Body of pancreas (tissue), 4 donors: Measurements from ENCODE around the gene PPIB. TPM values are rescaled to one million over a fixed set of nuclear protein-coding genes. Genes with fewer than 3 reads are reported as not detected.
"Not testable (repeated sequence)": the region's sequence is repeated elsewhere in the genome, so short reads cannot be mapped to it uniquely, and the experiment has no call there.

Experiments used
- ATAC-seq: fragments of 150-250 bp; one replicate; pipeline ENCODE4 v1.9.1; 2016
- DNase-seq, 4 donors: peaks; one replicate each; pipeline ENCODE4 v3.0.0-alpha.2; 2019
- H3K27ac ChIP-seq, 4 donors: fragments of 200-600 bp; sonication (generic); 1 replicate in 3 of 4; 2 replicates in 1 of 4; pipeline versions ENCODE4 v1.5.1 to v1.6.1; 2016 to 2019; ENCODE audit warnings: mild to moderate bottlenecking in 1 of 4, mixed read lengths in 1 of 4, moderate library complexity in 1 of 4
- H3K27me3 ChIP-seq, 2 donors: fragments of 200-600 bp; sonication (generic); one replicate each; pipeline ENCODE4 v1.6.0; 2016; ENCODE audit warnings: mild to moderate bottlenecking in 1 of 2
- H3K36me3 ChIP-seq, 2 donors: fragments of 200-600 bp; sonication (generic); replicated peaks in 1 of 2; 2 replicates each; pipeline ENCODE4 v1.5.1; 2016; ENCODE audit warnings: low read depth in 2 of 2; ENCODE audit not compliant: insufficient read depth in 1 of 2
- H3K4me1 ChIP-seq: fragments of 200-600 bp; sonication (generic); one replicate; pipeline ENCODE4 v1.6.0; 2016
- H3K4me3 ChIP-seq, 2 donors: fragments of 200-600 bp; sonication (generic); 1 replicate in 1 of 2; 2 replicates in 1 of 2; pipeline ENCODE4 v1.5.1; 2016 to 2019
- H3K9me3 ChIP-seq, 3 donors: fragments of 200-600 bp; sonication (generic); 1 replicate in 2 of 3; 2 replicates in 1 of 3; pipeline ENCODE4 v1.5.1; 2016
- CTCF ChIP-seq, 7 experiments: fragments of 450-650 bp in 4 of 7; fragments of 200-600 bp in 3 of 7; sonication (generic) in 3 of 7; IDR thresholded peaks; one replicate each; pipeline ENCODE4 v1.5.1; 2016 to 2019; ENCODE audit warnings: antibody characterized with exemption in 7 of 7
- POLR2A ChIP-seq, 3 donors: fragments of 450-650 bp; IDR thresholded peaks; one replicate each; pipeline ENCODE4 v1.6.1; 2016; ENCODE audit warnings: antibody characterized with exemption in 3 of 3, mild to moderate bottlenecking in 2 of 3
- WGBS, 2 donors: methylation state at CpG; one replicate each; pipeline ENCODE4 v1.1.5; 2017; 5-methylcytosine and 5-hydroxymethylcytosine counted together
- intact Hi-C: fragments of 100-400 bp; cut with DNase I; formaldehyde crosslinking; loops from one replicate; pipeline ENCODE4 v1.15.1; 2023
- total RNA-seq, 2 donors: library from RNA; depleted of rRNA; stranded (reverse); fragments of >200 nt; gene quantifications; one replicate each; pipeline ENCODE4 v1.1.0, GENCODE V29; 2016

The PPIB gene
- total RNA-seq, 2 donors from 2014 or later = 159 to 1,343 TPM

- no peak overlapping the region for H3K27ac ChIP-seq
- H3K36me3 ChIP-seq = peaks cover 6 to 47% of the 10 kb centered on the region in 2 donors
- intact Hi-C loops = no loop called here
- H3K9me3 ChIP-seq = no peaks in the 10 kb centered on the region
- TF ChIP-seq POLR2A (IDR thresholded peaks at IDR 0.05) (no peak), CTCF (IDR thresholded peaks at IDR 0.05) (no peak)
- DNase-seq (no peak), ATAC-seq (no peak)
- H3K4me1 ChIP-seq = no peaks in the 10 kb centered on the region
- H3K27me3 ChIP-seq = no peaks in the 10 kb centered on the region
- H3K4me3 ChIP-seq = no peak overlapping the region
- 80 to 87% methylated on average over 6 of the region's 6 CpGs for WGBS, 2 donors
These were observed 35.1 kb downstream of the PPIB start for GRCh38 chr15:64127521-64128270.

- no peaks in the 10 kb centered on the region for H3K9me3 ChIP-seq
- intact Hi-C loops = no loop called here
- H3K27me3 ChIP-seq = no peaks in the 10 kb centered on the region
- ATAC-seq (no peak), DNase-seq (no peak)
- H3K4me1 ChIP-seq = no peaks in the 10 kb centered on the region
- no peak overlapping the region for H3K27ac ChIP-seq
- 55 to 63% methylated on average over 3 of the region's 3 CpGs for WGBS, 2 donors
- no peak for TF ChIP-seq POLR2A (IDR thresholded peaks at IDR 0.05)
- no peak for TF ChIP-seq CTCF (IDR thresholded peaks at IDR 0.05)
- H3K4me3 ChIP-seq = no peak overlapping the region
- H3K36me3 ChIP-seq = peaks cover 6 to 35% of the 10 kb centered on the region in 2 donors
These were observed 36.8 kb downstream of the PPIB start for GRCh38 chr15:64125978-64126377.

GRCh38 chr15:64122936-64123351 lies 39.9 kb downstream of the PPIB start:
- no peak for ATAC-seq

GRCh38 chr15:64122444-64122843 lies 40.4 kb downstream of the PPIB start:
- H3K4me3 ChIP-seq = no peak overlapping the region
- no peaks in the 10 kb centered on the region for H3K27me3 ChIP-seq
- ATAC-seq (no peak), DNase-seq (no peak)
- 61 to 90% methylated on average over 1 of the region's 1 CpG for WGBS, 2 donors
- H3K4me1 ChIP-seq = no peaks in the 10 kb centered on the region
- intact Hi-C loops = no loop called here
- peaks cover 6 to 33% of the 10 kb centered on the region in 2 donors for H3K36me3 ChIP-seq
- no peak for TF ChIP-seq POLR2A (IDR thresholded peaks at IDR 0.05)
- TF ChIP-seq CTCF (IDR thresholded peaks at IDR 0.05) = no peak
- no peak overlapping the region for H3K27ac ChIP-seq
- no peaks in the 10 kb centered on the region for H3K9me3 ChIP-seq

More at GRCh38 chr15:64122936-64123351, 39.9 kb downstream of the PPIB start:
- intact Hi-C loops = no loop called here
- no peak for DNase-seq
- no peaks in the 10 kb centered on the region for H3K27me3 ChIP-seq
- H3K9me3 ChIP-seq = no peaks in the 10 kb centered on the region
- H3K27ac ChIP-seq = no peak overlapping the region
- no peaks in the 10 kb centered on the region for H3K4me1 ChIP-seq
- TF ChIP-seq POLR2A (IDR thresholded peaks at IDR 0.05) (no peak), CTCF (IDR thresholded peaks at IDR 0.05) (no peak)
- 81 to 92% methylated on average over 3 of the region's 3 CpGs for WGBS, 2 donors
- H3K4me3 ChIP-seq = no peak overlapping the region
- H3K36me3 ChIP-seq = peaks cover 6 to 34% of the 10 kb centered on the region in 2 donors

GRCh38 chr15:64121614-64122013 lies 41.2 kb downstream of the PPIB start:
- intact Hi-C loops = no loop called here
- TF ChIP-seq POLR2A (IDR thresholded peaks at IDR 0.05) (no peak), CTCF (IDR thresholded peaks at IDR 0.05) (no peak)
- Histone ChIP-seq H3K36me3 (peaks cover 6 to 32% of the 10 kb centered on the region in 2 donors), H3K9me3 (no peaks in the 10 kb centered on the region), H3K4me1 (no peaks in the 10 kb centered on the region), H3K27ac (no peak overlapping the region), H3K27me3 (no peaks in the 10 kb centered on the region), H3K4me3 (no peak overlapping the region)
- no peak for ATAC-seq
- DNase-seq = no peak
- 89 to 90% methylated on average over 4 of the region's 4 CpGs for WGBS, 2 donors

GRCh38 chr15:64120322-64120721 lies 42.5 kb downstream of the PPIB start:
- 98 to 100% methylated on average over 2 of the region's 2 CpGs for WGBS, 2 donors
- H3K9me3 ChIP-seq, H3K4me3 ChIP-seq, H3K4me1 ChIP-seq, DNase-seq, H3K27me3 ChIP-seq, intact Hi-C loops, H3K27ac ChIP-seq, ATAC-seq: not testable (repeated sequence)
- H3K36me3 ChIP-seq = peaks cover 6 to 38% of the 10 kb centered on the region in 2 donors
